A549 (cell line): ENCODE results near the gene IL17RE. TPM values are rescaled to one million over a fixed set of nuclear protein-coding genes. Genes with fewer than 3 reads are reported as not detected.
A peak's percentile ranks its signal among the peaks of the same experiment; 100 is the strongest.

Experiments
- ATAC-seq, 2 experiments: fragments of 200-7000 bp in 1 of 2; fragments of >200 bp in 1 of 2; cut with Nextera tagmentation in 1 of 2; cut with Tn5 transposase in 1 of 2; 3 replicates each; pipeline versions ENCODE4 v1.8.0 to v1.9.1; 2018 to 2020; ENCODE audit warnings: mild to moderate bottlenecking in 1 of 2, moderate library complexity in 1 of 2
- CTCF ChIA-PET: fragments of 300-600 bp; sonication (Branson Sonifier 250); formaldehyde crosslinking; extraction: SDS; loops from one replicate; lab custom pipeline; 2021; ENCODE audit warnings: antibody characterized with exemption, inconsistent platforms; lab: Yijun Ruan, JAX
- POLR2A ChIA-PET: fragments of 350-600 bp; formaldehyde crosslinking; extraction: SDS; loops from one replicate; lab custom pipeline; 2021; ENCODE audit warnings: antibody characterized with exemption, inconsistent platforms; lab: Yijun Ruan, JAX
- DNase-seq, 2 experiments: peaks; one replicate each; pipeline versions ENCODE4 v3.0.0 to v3.0.0-alpha.2; 2011 to 2016; ENCODE audit warnings: low read depth in 1 of 2, low spot score in 1 of 2
- FAIRE-seq: peaks from 2 replicates; lab custom pipeline; 2011; peaks lifted over from hg19 to GRCh38; lab: Jason Lieb, UNC
- H3K27ac ChIP-seq, 2 experiments: fragments of >200 bp; sonication (Bioruptor Twin); formaldehyde crosslinking; 3 replicates each; pipeline ENCODE4 v1.5.1; 2016 to 2017
- H3K4me1 ChIP-seq: fragments of >200 bp; sonication (Bioruptor Twin); formaldehyde crosslinking; 3 replicates; pipeline ENCODE4 v1.6.1; 2016
- H3K4me2 ChIP-seq: fragments of >200 bp; sonication (Bioruptor Twin); formaldehyde crosslinking; 3 replicates; pipeline ENCODE4 v1.6.1; 2016
- H3K4me3 ChIP-seq: fragments of >200 bp; sonication (Bioruptor Twin); formaldehyde crosslinking; 3 replicates; pipeline ENCODE4 v1.5.1; 2016
- H3K9me3 ChIP-seq: fragments of >200 bp; sonication (Bioruptor Twin); formaldehyde crosslinking; 3 replicates; pipeline ENCODE4 v1.6.1; 2016
- CBX8 ChIP-seq: fragments of 200-600 bp; sonication (generic); IDR thresholded peaks from 2 replicates; pipeline ENCODE4 v1.6.1; 2016
- CHD4 ChIP-seq: fragments of 200-600 bp; sonication (generic); IDR thresholded peaks from 2 replicates; pipeline ENCODE4 v1.6.1; 2016; ENCODE audit warnings: antibody characterized with exemption, mild to moderate bottlenecking, borderline replicate concordance
- EHF ChIP-seq: fragments of 250-450 bp; sonication (Bioruptor Pico); IDR thresholded peaks from 2 replicates; pipeline ENCODE4 v1.5.0; 2020; ENCODE audit warnings: mild to moderate bottlenecking
- EHMT2 ChIP-seq: fragments of 200-600 bp; sonication (generic); IDR thresholded peaks from 2 replicates; pipeline ENCODE4 v1.6.1; 2016; ENCODE audit warnings: antibody characterized with exemption, low read depth, mild to moderate bottlenecking, moderate library complexity
- ESRRA ChIP-seq: fragments of 150-350 bp; IDR thresholded peaks from 2 replicates; pipeline ENCODE4 v1.6.1; 2014; ENCODE audit warnings: mild to moderate bottlenecking, low read length, borderline replicate concordance
- GATA3 ChIP-seq: IDR thresholded peaks from 2 replicates; pipeline ENCODE4 v1.6.1; 2012; ENCODE audit warnings: borderline replicate concordance
- MAZ ChIP-seq: fragments of 150-350 bp; IDR thresholded peaks from 2 replicates; pipeline ENCODE4 v1.6.1; 2014; ENCODE audit warnings: antibody characterized with exemption, low read depth, low read length, borderline replicate concordance
- MYC ChIP-seq: IDR thresholded peaks from 2 replicates; pipeline ENCODE4 v1.6.1; 2012; ENCODE audit warnings: mild to moderate bottlenecking, inconsistent platforms, low read length, improper control_type of control experiment, borderline replicate concordance
- NPAS2 ChIP-seq: fragments of 250-450 bp; sonication (Bioruptor Pico); IDR thresholded peaks from 2 replicates; pipeline ENCODE4 v1.8.0; 2022; ENCODE audit warnings: mild to moderate bottlenecking, moderate library complexity, borderline replicate concordance
- TFCP2L1 ChIP-seq: fragments of 250-450 bp; sonication (Bioruptor Pico); IDR thresholded peaks from 2 replicates; pipeline ENCODE4 v1.5.0; 2021; ENCODE audit warnings: mild to moderate bottlenecking
- ZC3H11A ChIP-seq: fragments of 450-650 bp; IDR thresholded peaks from 2 replicates; pipeline ENCODE4 v1.6.1; 2014; ENCODE audit warnings: antibody characterized with exemption, mild to moderate bottlenecking
- ZFP36 ChIP-seq: fragments of 450-650 bp; IDR thresholded peaks from 2 replicates; pipeline ENCODE4 v1.6.1; 2014; ENCODE audit warnings: borderline replicate concordance; ENCODE audit not compliant: partially characterized antibody
- ZNF302 ChIP-seq: fragments of 250-450 bp; sonication (Bioruptor Pico); IDR thresholded peaks from 2 replicates; pipeline ENCODE4 v1.9.0; 2021; ENCODE audit warnings: inconsistent platforms, mild to moderate bottlenecking, moderate library complexity
- ZSCAN20 ChIP-seq: fragments of 250-450 bp; sonication (Bioruptor Pico); IDR thresholded peaks from 2 replicates; pipeline ENCODE4 v1.8.0; 2022; ENCODE audit warnings: mild to moderate bottlenecking, moderate library complexity
- WGBS: methylation state at CpG from one replicate; pipeline ENCODE4 v1.1.6; 2017; ENCODE audit errors: missing lambda C conversion rate; 5-methylcytosine and 5-hydroxymethylcytosine counted together
- polyA plus RNA-seq, 4 experiments: library from polyadenylated mRNA; depleted of rRNA in 3 of 4; stranded (reverse); fragments of >200 nt; fragmentation: RNase III in 1 of 4; extraction: RNeasy Plus Mini Kit Qiagen cat#74134 plus additional on column Dnase treatment in 1 of 4; gene quantifications; 2 replicates in 3 of 4; 3 replicates in 1 of 4; pipeline ENCODE4 v1.2.3, GENCODE V29; 2011 to 2017
- TF ChIP-seq, protein P1 (sequence below): IDR thresholded peaks from 2 replicates; pipeline ENCODE4 v1.6.1; 2012
- TF ChIP-seq, protein P2 (sequence below): fragments of >200 bp; sonication (Bioruptor Twin); formaldehyde crosslinking; IDR thresholded peaks from 3 replicates; pipeline ENCODE4 v1.5.1; 2016
- TF ChIP-seq, protein P3 (sequence below): fragments of >200 bp; sonication (Bioruptor Twin); formaldehyde crosslinking; IDR thresholded peaks from 3 replicates; pipeline ENCODE4 v1.6.1; 2016
- TF ChIP-seq, protein P4 (sequence below): fragments of >200 bp; sonication (Bioruptor Twin); formaldehyde crosslinking; IDR thresholded peaks from 2 replicates; pipeline ENCODE4 v1.6.1; 2016
- TF ChIP-seq, protein P5 (sequence below): IDR thresholded peaks from 2 replicates; pipeline ENCODE4 v1.6.1; 2012; ENCODE audit warnings: low read depth, borderline replicate concordance
- TF ChIP-seq, protein P6 (sequence below): fragments of 200-600 bp; sonication (generic); IDR thresholded peaks from 2 replicates; pipeline ENCODE4 v1.6.1; 2016; ENCODE audit warnings: antibody characterized with exemption, mild to moderate bottlenecking, moderate library complexity
- TF ChIP-seq, protein P7 (sequence below): IDR thresholded peaks from 2 replicates; pipeline ENCODE4 v1.6.1; 2012

The IL17RE gene
- polyA plus RNA-seq, 2 of the 4 experiments (the other 2 are of a cell fraction), result 0.44 to 0.53 TPM

DNA sequence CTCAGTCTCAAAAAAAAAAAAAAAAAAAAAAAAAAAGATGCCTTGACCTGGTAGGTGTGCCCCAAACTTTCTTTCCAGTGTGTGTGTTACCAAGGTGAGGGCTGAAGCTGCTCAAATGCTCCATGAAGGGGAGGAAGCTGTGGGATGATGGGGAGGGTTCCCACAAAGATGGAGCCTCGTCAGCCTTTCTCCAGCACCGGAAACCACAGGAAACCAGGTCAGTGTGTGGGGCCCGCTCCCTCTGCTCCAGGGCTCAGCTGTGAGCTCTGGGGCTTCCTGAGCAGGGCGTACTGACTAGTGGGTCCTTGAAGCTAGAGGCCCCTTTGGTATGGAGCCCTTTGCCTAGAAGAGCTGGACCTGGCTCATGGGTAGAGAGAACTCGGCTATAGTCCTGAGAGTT, 681 bp upstream of the IL17RE start:
- ATAC-seq, result no peak
- no peak for FAIRE-seq
- H3K4me3 ChIP-seq, result no peak overlapping the region
- ChIA-PET POLR2A (interaction anchor here (0.5 kb wide), 1 partner anchor 8 kb away, joined by 3 read pairs; no protein-coding TSS in a partner anchor), CTCF (interaction anchor here (0.6 to 3.9 kb wide), 10 partner anchors 9 to 53 kb away, joined by 3 to 18 read pairs (median 6); partner anchors contain the start of gene CRELD1)
- peaks cover 40% of the 10 kb centered on the region for H3K4me1 ChIP-seq
- H3K9me3 ChIP-seq, result no peaks in the 10 kb centered on the region
- no peak overlapping the region for H3K27ac ChIP-seq
- TF ChIP-seq ZC3H11A (no peak), EHF (CRISPR knock-in tag) (no peak), CBX8 (no peak)
- WGBS, result 88% methylated on average over 5 of the region's 5 CpGs
- no peak overlapping the region for H3K4me2 ChIP-seq
- DNase-seq, result no peak

DNA sequence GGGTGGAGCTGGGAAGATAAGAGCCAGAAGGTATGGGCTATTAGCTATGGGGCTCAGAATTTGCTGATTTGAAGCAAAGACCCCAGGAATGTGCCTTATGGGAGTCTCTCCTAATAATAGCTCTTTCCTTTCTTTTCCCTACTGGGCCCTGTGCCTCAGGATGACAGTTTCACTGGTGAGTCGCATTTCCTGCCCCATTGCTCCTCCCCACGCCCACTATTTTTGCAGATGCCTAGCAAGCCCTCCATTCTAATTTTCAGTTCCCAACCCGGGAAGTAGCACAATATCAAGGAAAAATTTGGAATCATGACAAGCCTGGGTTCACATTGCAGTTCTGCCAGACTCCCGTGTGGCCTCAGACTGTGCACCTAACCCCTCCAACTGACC, 583 bp downstream of the IL17RE start:
- WGBS, result 41% methylated on average over 4 of the region's 4 CpGs
- H3K27ac ChIP-seq, result peak overlapping the region in 1 of 2 experiments; percentile 67; a peak in 3 of 6 replicates
- ChIA-PET CTCF (interaction anchor here (1.0 to 3.9 kb wide), 8 partner anchors 10 to 43 kb away, joined by 3 to 18 read pairs (median 5); partner anchors contain the start of gene CRELD1), POLR2A (interaction anchor here (0.9 kb wide), 1 partner anchor 12 kb away, joined by 3 read pairs; no protein-coding TSS in a partner anchor)
- H3K4me2 ChIP-seq, result peak overlapping the region; percentile 29; the same call in 1 of the 3 replicates
- H3K4me1 ChIP-seq, result peaks cover 27% of the 10 kb centered on the region
- DNase-seq (no peak), ATAC-seq (peak in 1 of 2 experiments; percentile 42; a peak in 3 of 6 replicates), FAIRE-seq (no peak)
- no peaks in the 10 kb centered on the region for H3K9me3 ChIP-seq
- TF ChIP-seq, protein P1, sequence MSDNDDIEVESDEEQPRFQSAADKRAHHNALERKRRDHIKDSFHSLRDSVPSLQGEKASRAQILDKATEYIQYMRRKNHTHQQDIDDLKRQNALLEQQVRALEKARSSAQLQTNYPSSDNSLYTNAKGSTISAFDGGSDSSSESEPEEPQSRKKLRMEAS, result no peak
- TF ChIP-seq, protein P2, sequence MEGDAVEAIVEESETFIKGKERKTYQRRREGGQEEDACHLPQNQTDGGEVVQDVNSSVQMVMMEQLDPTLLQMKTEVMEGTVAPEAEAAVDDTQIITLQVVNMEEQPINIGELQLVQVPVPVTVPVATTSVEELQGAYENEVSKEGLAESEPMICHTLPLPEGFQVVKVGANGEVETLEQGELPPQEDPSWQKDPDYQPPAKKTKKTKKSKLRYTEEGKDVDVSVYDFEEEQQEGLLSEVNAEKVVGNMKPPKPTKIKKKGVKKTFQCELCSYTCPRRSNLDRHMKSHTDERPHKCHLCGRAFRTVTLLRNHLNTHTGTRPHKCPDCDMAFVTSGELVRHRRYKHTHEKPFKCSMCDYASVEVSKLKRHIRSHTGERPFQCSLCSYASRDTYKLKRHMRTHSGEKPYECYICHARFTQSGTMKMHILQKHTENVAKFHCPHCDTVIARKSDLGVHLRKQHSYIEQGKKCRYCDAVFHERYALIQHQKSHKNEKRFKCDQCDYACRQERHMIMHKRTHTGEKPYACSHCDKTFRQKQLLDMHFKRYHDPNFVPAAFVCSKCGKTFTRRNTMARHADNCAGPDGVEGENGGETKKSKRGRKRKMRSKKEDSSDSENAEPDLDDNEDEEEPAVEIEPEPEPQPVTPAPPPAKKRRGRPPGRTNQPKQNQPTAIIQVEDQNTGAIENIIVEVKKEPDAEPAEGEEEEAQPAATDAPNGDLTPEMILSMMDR, result no peak
- no peak for TF ChIP-seq ZNF302 (CRISPR knock-in tag)
- TF ChIP-seq, protein P3, sequence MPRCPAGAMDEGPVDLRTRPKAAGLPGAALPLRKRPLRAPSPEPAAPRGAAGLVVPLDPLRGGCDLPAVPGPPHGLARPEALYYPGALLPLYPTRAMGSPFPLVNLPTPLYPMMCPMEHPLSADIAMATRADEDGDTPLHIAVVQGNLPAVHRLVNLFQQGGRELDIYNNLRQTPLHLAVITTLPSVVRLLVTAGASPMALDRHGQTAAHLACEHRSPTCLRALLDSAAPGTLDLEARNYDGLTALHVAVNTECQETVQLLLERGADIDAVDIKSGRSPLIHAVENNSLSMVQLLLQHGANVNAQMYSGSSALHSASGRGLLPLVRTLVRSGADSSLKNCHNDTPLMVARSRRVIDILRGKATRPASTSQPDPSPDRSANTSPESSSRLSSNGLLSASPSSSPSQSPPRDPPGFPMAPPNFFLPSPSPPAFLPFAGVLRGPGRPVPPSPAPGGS, result no peak
- H3K4me3 ChIP-seq, result no peak overlapping the region

DNA sequence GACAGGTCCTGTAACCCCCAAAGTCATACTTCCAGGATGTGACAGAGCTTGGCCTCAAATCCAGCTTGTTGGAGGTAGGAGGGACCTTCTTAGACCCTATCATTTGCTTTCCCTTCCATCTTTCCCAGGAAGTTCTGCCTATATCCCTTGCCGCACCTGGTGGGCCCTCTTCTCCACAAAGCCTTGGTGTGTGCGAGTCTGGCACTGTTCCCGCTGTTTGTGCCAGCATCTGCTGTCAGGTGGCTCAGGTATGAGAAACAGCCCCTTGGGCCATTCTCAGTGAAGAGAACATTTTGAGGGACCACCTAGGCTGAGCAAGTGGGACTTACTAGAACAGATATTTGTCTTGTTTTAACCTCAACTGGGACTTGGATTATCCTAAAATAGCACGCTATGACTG, 1.3 kb downstream of the IL17RE start:
- Histone ChIP-seq H3K27ac (no peak overlapping the region), H3K4me2 (no peak overlapping the region), H3K9me3 (no peaks in the 10 kb centered on the region), H3K4me1 (peaks cover 20% of the 10 kb centered on the region), H3K4me3 (no peak overlapping the region)
- DNase-seq, result no peak
- POLR2A ChIA-PET, result interaction anchor here (0.5 kb wide), 1 partner anchor 10 kb away, joined by 12 read pairs; no protein-coding TSS in a partner anchor
- no peak for FAIRE-seq
- no peak for TF ChIP-seq MAZ
- TF ChIP-seq ZSCAN20, result no peak
- no peak for TF ChIP-seq EHMT2
- no peak for TF ChIP-seq ESRRA
- no peak for TF ChIP-seq CBX8
- no peak for TF ChIP-seq TFCP2L1 (CRISPR knock-in tag)
- TF ChIP-seq NPAS2, result no peak
- no peak for TF ChIP-seq GATA3
- TF ChIP-seq, protein P4, sequence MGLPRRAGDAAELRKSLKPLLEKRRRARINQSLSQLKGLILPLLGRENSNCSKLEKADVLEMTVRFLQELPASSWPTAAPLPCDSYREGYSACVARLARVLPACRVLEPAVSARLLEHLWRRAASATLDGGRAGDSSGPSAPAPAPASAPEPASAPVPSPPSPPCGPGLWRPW, result no peak
- TF ChIP-seq, protein P5, sequence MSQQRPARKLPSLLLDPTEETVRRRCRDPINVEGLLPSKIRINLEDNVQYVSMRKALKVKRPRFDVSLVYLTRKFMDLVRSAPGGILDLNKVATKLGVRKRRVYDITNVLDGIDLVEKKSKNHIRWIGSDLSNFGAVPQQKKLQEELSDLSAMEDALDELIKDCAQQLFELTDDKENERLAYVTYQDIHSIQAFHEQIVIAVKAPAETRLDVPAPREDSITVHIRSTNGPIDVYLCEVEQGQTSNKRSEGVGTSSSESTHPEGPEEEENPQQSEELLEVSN, result no peak
- TF ChIP-seq CHD4, result no peak
- TF ChIP-seq, protein P6, sequence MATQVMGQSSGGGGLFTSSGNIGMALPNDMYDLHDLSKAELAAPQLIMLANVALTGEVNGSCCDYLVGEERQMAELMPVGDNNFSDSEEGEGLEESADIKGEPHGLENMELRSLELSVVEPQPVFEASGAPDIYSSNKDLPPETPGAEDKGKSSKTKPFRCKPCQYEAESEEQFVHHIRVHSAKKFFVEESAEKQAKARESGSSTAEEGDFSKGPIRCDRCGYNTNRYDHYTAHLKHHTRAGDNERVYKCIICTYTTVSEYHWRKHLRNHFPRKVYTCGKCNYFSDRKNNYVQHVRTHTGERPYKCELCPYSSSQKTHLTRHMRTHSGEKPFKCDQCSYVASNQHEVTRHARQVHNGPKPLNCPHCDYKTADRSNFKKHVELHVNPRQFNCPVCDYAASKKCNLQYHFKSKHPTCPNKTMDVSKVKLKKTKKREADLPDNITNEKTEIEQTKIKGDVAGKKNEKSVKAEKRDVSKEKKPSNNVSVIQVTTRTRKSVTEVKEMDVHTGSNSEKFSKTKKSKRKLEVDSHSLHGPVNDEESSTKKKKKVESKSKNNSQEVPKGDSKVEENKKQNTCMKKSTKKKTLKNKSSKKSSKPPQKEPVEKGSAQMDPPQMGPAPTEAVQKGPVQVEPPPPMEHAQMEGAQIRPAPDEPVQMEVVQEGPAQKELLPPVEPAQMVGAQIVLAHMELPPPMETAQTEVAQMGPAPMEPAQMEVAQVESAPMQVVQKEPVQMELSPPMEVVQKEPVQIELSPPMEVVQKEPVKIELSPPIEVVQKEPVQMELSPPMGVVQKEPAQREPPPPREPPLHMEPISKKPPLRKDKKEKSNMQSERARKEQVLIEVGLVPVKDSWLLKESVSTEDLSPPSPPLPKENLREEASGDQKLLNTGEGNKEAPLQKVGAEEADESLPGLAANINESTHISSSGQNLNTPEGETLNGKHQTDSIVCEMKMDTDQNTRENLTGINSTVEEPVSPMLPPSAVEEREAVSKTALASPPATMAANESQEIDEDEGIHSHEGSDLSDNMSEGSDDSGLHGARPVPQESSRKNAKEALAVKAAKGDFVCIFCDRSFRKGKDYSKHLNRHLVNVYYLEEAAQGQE, result no peak
- TF ChIP-seq, protein P7, sequence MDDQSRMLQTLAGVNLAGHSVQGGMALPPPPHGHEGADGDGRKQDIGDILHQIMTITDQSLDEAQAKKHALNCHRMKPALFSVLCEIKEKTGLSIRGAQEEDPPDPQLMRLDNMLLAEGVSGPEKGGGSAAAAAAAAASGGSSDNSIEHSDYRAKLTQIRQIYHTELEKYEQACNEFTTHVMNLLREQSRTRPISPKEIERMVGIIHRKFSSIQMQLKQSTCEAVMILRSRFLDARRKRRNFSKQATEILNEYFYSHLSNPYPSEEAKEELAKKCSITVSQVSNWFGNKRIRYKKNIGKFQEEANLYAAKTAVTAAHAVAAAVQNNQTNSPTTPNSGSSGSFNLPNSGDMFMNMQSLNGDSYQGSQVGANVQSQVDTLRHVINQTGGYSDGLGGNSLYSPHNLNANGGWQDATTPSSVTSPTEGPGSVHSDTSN, result no peak
- TF ChIP-seq ZFP36, result no peak
- no peak for TF ChIP-seq MYC
- CTCF ChIA-PET, result interaction anchor here (1.0 to 3.9 kb wide), 5 partner anchors 11 to 43 kb away, joined by 3 to 18 read pairs (median 5); partner anchors contain the start of gene CRELD1
- WGBS, result 90% methylated on average over 4 of the region's 4 CpGs
- no peak for ATAC-seq
